T-helper 2 cell treated with Interferon-gamma antibody and Interleukin-4, amounts not matched to agents 100 ng/mL and 5 ng/mL, for 36 hours (primary cell): Measurements from ENCODE around the gene PAFAH1B2. TPM values are rescaled to one million over a fixed set of nuclear protein-coding genes. Genes with fewer than 3 reads are reported as not detected.
"Not testable (repeated sequence)": the region's sequence is repeated elsewhere in the genome, so short reads cannot be mapped to it uniquely, and the experiment has no call there.

Experiments used
- intact Hi-C: fragments of 100-400 bp; cut with micrococcal nuclease; formaldehyde crosslinking; loops from one replicate; pipeline ENCODE4 v1.15.1; 2023
- total RNA-seq: library from RNA; stranded (reverse); gene quantifications from 2 replicates; pipeline ENCODE4 v1.2.3, GENCODE V29; 2022

PAFAH1B2 gene
- total RNA-seq, 1 donor from 2014 or later: 61.6 TPM

DNA sequence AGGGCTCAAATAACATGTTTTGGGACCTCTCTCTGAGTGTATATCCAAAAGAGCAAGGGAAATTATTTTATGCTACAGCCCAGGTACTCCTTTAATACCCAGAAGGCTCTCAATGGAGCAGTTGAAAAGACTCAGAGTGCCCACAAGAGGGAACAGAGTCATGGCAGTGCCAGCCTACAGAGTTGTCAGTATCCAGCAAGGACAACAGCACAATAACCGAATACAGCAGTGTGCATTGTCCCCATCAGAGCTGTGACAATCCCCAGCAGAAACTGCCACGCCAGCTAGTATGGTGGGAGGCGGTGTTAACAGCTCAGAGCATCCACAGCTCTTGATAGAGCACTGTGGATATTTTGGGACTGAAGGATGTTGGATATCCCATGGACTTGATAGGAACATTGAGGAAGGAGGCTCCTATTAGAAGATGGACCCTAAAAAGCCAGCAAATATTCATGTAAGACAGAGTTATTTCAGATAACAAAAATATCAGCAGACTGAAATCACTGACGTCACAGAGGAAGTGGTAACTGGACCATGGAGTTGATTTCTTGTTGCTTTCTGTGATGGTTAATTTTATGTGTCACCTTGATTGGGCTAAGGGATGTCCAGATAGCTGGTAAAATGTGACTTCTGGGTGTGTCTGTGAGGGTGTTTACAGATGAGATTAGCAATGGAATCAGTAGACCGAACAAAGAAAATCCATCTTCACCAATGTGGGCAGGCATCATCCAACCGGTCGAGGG lies 17.7 kb upstream of the PAFAH1B2 start:
- intact Hi-C loops: no loop called here

DNA sequence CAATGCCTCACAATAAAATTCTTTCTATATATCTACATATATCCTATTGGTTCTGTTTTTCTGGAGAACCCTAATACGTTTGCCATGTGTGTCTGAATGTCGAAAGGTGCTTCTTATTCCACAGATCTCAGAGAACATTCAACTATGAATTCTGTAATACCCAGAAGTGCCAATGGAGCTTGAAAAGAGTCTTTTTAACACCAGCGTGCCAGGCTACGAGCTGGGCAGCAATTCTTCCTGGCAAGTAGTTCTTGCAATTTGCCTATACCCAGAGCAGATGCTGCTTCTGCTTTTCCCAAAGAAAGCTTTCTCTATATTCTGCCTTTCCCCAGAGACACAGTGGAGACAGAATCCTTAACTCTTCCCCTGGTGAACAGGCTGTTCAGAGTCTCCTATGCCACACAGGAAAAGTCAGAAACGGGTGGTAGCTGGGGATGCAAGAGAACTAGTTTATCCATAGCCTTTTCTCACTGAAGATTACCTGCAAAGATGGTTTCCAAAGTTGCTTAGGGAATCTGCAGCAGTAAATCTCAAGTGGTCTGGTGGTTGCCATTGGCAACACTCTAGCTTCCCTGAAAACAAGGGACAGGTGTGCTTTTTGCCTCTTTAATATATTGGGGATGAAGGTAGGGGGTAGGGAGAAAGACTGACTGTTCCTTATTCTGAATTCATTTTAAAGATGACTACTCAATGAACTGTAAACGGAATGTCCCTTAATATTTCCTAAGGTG lies 16.8 kb upstream of the PAFAH1B2 start:
- intact Hi-C loops: no loop called here

DNA sequence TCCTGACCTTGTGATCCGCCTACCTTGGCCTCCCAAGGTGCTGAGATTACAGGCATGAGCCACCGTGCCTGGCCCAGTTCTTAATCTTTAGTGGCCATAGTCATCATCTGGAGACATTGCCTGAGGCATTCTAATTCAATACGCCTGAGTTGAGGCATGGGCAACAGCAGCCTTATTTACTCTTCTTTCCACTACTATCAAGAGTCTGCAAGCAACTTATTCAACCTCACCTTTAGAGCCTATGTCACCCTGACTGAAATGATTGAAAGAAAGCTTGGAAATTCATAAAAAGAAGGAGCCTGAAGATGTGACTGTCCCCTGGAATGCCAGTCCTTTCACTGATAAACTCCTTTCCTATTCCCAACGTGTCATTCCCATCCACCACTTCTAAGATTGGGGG lies 15.8 kb upstream of the PAFAH1B2 start:
- intact Hi-C loops: no loop called here

DNA sequence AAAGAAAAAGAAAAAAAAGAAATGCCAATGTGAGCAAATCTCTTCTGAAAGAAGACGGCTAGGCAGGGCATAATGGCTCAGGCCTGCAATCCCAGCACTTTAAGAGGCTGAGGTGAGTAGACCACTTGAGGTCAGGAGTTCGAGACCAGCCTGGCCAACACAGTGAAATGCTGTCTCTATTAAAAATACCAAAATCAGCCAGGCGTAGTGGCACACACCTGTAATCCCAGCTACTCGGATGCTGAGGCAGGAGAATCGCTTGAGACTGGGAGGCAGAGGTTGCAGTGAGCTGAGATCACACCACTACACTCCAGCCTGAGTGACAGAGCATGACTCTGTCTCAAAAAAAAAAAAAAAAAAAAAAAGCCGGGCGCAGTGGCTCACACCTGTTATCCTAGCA lies 13.7 kb upstream of the PAFAH1B2 start:
- intact Hi-C loops: not testable (repeated sequence)

DNA sequence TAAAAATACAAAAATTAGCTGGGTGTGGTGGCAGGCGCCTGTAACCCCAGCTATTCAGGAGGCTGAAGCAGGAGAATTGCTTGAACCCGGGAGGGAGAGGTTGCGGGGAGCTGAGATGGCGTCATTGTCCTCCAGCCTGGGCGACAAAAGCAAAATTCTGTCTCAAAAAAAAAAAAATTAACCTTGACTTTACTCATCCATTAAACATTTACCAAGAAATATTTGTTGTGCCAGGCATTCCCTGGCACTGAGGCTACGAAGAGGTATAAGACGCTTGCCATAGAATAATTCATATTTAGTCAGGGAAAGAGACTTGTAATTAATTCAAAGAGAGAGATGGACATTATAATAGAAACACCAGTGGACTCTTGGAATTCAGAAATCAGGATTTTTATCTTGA lies 13.2 kb upstream of the PAFAH1B2 start:
- intact Hi-C loops: no loop called here

DNA sequence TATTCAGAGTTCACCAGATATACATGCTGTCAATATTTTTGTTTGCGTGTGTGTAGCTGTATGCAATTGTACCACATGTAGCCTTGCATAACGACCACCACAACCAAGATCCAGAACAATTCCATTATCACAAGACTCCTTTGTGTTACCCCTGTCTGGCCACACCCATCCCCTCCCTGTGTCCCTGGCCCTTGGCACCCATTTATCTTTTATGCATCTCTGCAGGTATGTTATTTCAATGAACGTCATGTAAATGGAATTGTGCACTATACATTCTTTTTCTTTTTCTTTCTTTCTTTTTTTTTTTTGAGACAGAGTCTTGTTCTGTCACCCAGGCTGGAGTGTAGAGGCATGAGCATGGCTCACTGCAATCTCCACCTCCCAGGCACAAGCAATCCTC lies 9.7 kb upstream of the PAFAH1B2 start:
- intact Hi-C loops: no loop called here

DNA sequence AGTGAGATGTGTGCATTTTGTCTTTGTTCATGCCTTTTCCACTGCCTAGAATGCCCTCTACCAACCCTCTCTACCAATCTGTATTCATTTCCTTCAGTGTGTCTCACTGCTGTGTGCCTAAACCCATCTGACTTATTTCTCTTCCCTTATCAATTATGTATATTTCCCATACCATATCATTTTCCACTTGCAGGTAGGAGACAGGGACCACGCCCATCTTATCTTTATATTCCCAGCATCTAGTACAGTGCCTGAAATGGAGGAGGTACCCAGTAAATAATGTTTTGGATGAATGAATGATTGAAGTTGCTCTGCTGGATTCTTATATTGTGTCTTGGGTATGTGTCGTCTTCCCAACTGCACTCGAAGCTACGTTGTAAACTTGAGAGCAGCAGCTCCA lies 9.1 kb upstream of the PAFAH1B2 start:
- intact Hi-C loops: not testable (repeated sequence)

DNA sequence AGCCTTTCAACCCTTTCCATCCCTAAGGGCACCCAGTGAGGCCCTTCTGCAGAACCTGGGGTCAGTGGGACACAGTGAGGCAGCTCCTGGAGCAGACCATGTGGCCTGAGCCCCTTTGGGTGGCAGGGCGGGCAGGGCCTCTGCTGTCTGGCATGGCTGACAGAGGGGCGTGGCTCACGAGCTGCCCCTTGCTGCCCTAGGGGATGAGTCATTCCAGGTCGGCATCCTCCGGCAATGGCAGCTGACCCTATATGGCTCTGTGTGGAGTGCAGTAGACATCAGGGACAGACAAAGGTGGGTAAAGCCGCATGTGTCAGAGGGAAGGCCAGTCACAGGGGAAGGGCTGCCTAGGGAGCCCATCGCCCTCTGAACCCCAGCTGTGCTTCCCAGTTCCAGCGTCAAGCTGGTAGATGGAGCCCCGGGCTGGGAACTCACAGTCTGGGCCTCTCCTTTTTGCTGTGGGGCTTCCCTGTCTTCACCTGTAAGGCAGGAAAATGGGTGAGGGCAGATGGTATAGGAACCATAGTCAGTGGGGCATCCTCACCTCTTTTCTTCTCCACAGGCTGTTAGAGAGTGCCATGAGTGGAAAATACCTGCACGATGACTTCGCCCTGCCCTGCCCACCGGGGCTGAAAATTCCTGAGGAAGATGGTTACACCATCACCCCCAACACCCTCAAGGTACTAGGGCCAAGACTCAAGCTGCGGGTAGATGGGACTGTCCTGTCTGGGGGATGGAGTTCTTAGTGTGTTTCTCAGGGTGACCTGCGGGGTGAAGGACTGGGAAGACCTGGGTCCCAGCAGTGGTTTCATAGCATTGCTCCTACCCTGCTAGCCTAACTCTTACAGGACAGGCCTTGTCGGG lies 6.6 kb upstream of the PAFAH1B2 start:
- intact Hi-C loops: not testable (repeated sequence)

DNA sequence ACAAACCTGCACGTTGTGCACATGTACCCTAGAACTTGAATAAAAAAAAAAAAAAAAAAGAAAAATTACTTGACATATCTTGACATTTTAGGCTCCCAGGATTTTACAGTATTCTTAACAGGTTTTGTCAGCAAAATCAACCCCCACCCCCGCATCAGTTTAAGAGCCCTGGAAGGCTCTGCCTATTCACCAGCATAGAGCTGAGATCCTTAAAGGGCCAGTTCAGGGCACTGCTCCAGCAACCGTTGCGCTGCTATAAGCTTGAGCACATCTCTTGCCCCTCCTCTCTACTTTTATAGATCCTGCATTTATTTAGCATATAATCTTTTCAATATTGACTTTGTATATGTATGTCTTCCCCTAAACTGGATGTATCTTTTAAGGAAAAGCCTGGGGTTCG lies 697 bp upstream of the PAFAH1B2 start:
- intact Hi-C loops: no loop called here

DNA sequence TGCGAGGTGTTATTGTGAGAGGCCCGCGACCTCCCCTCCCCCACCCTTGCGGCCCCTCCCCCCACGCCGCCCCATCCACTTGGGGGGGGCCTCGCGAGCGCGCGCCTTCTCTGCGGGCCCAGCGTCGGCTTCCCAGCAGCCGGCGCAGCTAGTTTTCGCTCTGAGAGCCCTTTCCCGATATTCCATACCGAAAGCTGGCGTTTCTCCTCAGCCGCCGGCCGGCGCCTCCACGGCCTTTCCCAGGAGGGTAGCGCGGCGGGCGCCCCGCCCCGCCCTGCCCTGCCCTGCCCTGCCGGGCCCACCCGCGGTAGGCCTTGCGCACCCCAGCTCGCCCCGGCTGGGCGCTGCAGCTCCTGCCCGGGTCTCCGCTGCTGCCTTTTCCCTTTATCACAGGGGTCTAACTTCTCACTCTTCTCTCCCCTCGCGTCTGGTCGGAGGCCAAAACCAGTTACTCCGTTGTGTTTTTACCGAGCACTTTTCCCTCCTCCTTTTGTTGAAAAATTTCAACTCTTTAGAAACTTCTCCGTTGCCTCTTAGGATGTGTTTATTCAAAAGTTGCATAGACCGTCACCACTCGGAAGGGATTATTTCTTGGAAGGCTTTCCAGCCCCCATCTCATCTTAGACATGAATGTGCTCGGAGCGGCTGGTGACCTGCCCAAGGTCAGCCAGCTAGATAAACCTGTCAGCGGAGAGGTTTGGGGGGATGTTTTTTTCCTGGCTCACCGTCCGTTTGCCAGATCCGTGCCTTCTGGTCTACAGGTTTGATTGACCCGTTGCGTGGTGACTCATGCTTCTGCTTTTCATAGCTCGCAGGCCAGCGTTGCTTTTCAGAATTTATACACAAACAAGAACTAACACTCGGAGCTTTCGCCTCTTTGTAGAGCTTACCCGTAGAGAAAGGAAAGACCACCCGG lies 648 bp downstream of the PAFAH1B2 start:
- intact Hi-C loops: loop anchor here (1.0 to 2.0 kb wide), 3 partner anchors 34 to 291 kb away; partner anchors contain the start of genes PCSK7, RNF214 and SIDT2

DNA sequence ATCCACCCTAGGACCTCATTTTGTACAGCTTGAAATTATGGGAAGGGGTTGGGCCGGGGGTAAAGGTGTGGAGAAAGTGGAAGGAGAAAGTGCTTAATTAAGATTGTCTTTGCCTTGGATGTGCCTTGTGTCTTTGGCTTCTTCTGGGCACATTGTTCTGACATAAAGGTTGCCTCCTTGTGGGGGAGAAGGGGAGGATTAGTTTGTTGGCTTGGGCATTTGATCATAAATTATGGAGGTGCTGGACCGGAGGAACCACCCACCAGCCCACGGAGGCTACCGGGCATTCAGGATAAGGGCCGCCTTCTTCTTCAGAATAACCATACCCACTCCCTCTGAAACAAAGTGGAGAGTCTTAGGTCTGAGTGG lies 1.3 kb downstream of the PAFAH1B2 start:
- intact Hi-C loops: loop anchor here (2.0 kb wide), 1 partner anchor 87 kb away; the partner anchor contains the start of genes PCSK7 and RNF214

DNA sequence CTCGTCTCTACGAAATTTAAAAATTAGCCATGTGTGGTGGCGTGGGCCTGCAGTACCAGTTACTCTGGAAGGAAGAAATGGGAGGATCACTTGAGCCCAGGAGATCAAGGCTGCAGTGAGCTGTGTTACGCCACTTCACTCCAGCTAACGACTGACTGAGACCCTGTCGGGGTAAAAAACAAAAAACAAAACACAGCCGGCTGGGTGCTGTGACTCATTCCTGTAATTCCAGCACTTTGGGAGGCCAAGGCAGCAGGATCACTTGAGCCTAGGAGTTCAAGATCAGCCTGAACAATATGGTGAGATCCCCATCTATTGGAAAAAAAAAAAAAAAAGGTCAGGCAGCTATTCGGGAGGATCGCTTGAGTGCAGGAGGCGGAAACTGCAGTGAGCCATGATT lies 2.4 kb downstream of the PAFAH1B2 start:
- intact Hi-C loops: no loop called here

DNA sequence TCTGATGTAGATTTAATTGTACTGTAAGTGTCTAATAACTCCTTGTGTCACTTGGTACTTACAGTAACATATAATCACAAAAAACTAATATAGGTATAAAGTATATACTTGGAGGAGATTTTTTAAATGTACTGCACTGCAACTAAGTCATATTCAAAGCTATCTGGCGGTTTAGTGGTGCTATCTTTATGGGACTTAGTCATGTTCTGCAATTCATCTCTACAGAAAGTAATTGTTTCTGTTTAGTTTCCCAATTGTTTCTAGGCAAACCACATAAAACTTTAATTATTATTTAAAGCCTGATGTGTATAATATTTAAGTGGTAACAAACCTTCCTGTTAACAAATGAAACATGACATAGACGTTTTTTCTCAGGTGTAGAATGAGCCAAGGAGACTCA lies 8.0 kb downstream of the PAFAH1B2 start:
- intact Hi-C loops: no loop called here

DNA sequence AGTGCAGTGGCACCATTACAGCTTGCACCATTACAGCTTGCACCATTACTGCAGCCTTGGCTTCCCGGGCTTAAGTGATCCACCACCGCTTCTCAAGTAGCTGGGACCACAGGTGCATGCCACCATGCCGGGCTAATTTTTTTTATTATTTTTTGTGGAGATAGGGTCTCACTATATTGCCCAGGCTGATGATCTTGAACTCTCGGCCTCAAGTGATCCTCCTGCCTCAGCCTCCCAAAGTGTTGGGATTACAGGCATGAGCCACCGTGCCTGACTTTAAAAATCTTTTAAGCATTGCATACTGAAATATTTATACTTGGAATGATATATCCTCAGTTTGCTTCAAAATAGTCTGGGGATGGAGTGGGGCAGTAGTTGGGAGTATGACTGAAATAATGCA lies 10.4 kb downstream of the PAFAH1B2 start:
- intact Hi-C loops: no loop called here

DNA sequence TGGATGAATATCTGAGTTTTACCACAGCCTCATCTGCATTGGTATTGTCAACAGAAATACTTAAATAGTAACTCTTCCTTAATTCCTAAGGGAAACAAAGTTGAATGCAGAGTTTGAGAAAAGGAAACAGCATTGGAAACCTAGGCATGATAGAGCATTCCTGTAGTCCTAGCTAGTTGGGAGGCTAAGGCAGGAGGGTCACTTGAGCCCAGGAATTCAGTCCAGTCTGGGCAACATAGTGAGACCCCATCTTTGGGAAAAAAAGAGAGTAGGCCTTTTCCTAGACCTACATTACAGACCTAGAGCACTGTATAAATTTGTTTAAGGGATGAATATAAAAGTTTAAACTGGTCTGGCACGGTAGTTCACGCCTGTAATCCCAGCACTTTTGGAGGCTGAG lies 13.4 kb downstream of the PAFAH1B2 start:
- intact Hi-C loops: no loop called here

DNA sequence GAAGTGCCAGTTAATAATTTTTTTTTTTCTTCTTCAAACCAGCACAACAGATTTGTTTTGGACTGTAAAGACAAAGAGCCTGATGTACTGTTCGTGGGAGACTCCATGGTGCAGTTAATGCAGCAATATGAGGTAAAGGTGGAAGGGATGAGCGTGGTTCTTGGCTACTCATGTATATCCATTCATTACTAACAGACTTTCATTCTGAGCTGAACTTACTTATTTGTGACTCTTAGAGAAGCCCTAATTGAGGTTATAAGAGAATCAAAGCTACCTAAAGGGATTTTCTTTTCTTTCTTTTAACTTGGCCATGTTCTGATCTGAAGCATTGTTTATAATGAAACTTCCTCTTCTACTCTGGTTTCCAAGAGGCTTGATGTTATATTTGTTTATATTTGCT lies 15.8 kb downstream of the PAFAH1B2 start:
- intact Hi-C loops: no loop called here

DNA sequence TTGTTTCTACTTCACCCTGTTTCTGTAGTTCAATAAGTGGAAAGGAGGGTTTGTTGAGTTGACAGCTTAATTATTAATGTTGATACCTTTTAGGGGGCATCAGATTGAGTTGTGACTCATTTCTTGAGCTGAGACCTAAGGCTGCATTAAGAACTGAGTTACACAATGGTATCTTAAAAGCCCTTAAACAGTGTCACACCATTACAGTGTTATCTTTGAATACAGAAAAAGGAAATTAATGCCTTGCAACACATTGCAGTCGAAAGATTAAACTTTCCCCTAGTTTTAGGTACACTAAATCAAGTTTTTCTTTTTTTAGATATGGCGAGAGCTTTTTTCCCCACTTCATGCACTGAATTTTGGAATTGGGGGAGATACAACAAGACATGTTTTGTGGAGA lies 16.7 kb downstream of the PAFAH1B2 start:
- intact Hi-C loops: no loop called here

DNA sequence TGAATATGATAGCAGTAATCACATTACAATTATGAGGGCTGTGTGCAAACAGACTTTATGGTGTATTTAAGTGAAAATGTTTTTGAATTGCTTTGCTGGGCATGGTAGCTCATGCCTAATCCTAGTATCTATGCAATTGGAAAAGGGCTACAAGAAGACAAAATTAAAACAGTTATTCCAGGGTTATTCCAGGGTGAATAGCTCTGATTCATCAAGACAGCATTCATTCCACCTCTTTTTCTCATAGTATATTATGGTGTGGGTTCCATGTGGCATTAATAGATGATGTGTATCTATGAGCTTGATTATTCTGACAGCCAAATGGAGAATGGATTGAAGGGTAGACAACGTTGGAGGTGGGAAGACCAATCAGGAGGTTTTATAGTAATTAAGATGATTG lies 22.4 kb downstream of the PAFAH1B2 start:
- intact Hi-C loops: no loop called here

DNA sequence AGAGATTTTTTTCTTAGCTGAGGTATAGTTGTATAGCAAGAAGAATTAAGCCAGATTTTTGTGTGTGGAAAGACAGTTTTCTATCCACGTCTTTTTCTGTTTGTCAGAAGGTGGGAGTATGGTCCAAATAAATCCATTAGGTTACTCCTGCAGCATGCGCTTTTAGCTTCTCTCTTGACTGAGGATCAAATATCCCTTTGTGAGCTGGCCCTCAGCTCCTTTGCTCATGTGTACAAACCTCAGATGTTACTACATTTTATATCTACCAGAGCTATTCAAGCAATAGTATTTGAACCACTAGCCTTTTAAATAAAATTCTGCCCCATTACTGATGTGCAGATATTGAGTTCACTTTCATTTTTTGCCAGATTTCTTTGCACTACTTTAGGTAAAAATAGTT lies 25.6 kb downstream of the PAFAH1B2 start:
- intact Hi-C loops: no loop called here

DNA sequence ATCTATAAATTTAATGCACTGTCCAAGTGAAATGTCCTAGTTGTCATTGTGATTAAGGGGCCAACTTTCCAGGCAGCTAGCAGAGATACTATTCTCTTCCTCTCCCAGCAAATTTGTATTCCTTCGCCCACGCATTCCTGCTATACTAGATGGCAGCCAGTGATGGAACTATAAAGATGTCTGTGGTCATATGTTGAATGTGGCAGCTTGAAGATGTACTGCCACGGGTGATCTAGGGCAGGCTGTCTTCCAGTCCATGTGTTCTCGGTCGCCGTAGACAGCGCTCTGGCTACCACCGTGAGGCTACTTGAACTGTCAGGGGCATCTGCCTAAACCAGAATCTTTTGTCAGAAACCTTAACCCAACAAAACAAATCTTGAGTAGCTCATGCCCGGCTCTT lies 26.1 kb downstream of the PAFAH1B2 start:
- intact Hi-C loops: no loop called here

DNA sequence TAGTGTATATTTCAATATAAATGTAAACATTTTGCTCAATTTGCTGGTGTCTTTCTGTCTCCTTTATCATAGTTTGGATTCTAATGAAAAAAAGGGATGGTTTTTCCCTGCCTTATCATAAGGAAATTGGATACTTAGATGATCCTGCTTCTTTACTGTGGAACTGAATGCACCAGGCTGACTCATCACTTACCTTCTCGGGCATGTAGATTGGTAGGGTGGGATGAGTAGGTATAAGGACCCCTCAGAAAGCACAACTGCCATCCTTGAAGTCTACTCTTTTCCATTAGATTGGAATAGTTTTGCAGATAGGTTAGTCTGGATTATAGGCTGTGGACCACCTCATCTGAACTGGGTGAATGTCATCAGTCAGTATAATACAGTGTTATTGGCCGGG lies 26.9 kb downstream of the PAFAH1B2 start:
- intact Hi-C loops: no loop called here
